ENCODE data around the gene LBX2. TPM values are rescaled to one million over a fixed set of nuclear protein-coding genes. Genes with fewer than 3 reads are reported as not detected.
A peak's percentile ranks its signal among the peaks of the same experiment; 100 is the strongest.

Gene LBX2
- total and polyA plus RNA-seq, 2 donors (not counting 1 experiment from before 2014, with no cell fraction given) = 0.52 to 3.0 TPM

DNA sequence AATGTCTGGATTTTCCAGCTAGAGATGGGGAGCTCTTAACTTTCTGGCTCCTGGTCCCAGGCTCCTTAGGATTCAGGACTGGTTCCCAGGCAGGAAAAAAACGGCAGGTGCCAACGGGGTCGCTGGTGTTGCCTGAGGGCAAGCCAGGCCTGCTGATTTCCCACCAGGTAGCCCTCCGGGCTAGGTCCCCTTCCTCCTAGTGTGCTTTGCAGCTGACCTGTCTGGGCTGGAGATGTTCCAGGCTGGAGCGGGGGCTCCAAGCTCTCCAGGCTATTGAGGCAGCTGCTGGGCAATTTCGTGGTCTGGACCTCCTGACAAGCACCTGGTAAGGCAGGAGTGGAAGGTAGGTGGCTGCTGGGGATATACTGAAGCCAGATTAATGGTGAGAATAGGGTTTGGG lies 24.9 kb downstream of the LBX2 start:
- TF ChIP-seq, protein P1, sequence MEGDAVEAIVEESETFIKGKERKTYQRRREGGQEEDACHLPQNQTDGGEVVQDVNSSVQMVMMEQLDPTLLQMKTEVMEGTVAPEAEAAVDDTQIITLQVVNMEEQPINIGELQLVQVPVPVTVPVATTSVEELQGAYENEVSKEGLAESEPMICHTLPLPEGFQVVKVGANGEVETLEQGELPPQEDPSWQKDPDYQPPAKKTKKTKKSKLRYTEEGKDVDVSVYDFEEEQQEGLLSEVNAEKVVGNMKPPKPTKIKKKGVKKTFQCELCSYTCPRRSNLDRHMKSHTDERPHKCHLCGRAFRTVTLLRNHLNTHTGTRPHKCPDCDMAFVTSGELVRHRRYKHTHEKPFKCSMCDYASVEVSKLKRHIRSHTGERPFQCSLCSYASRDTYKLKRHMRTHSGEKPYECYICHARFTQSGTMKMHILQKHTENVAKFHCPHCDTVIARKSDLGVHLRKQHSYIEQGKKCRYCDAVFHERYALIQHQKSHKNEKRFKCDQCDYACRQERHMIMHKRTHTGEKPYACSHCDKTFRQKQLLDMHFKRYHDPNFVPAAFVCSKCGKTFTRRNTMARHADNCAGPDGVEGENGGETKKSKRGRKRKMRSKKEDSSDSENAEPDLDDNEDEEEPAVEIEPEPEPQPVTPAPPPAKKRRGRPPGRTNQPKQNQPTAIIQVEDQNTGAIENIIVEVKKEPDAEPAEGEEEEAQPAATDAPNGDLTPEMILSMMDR (conservative IDR thresholded peaks at IDR 0.05 in 1 of 2, IDR thresholded peaks at IDR 0.05 in 1 of 2; ENCODE audit: low read depth in 1 of 2, low read length in 2 of 2) = no peak
- TF ChIP-seq EZH2 (IDR thresholded peaks at IDR 0.05; ENCODE audit: low read length, missing control alignments) = no peak
- Histone ChIP-seq H3K79me2 (ENCODE audit: control insufficient read depth, insufficient read depth, low read length) (no peaks in the 10 kb centered on the region), H3K9ac (ENCODE audit: insufficient read depth, low read length) (no peak overlapping the region), H3K4me3 (replicated peaks in 1 of 4; ENCODE audit: control extremely low read depth in 1 of 4, insufficient read depth in 1 of 4, low read depth in 3 of 4, low read length in 4 of 4) (no peak overlapping the region), H4K20me1 (ENCODE audit: control insufficient read depth, extremely low read depth, insufficient read depth, low read length) (no peaks in the 10 kb centered on the region), H3K36me3 (ENCODE audit: control insufficient read depth, insufficient read depth, low read length) (peaks cover 10% of the 10 kb centered on the region), H3K4me2 (ENCODE audit: extremely low read depth, insufficient read depth, low read length) (no peak overlapping the region), H3K4me1 (ENCODE audit: control insufficient read depth, extremely low read depth, insufficient read depth, low read length) (peaks cover 2% of the 10 kb centered on the region), H3K27ac (ENCODE audit: insufficient read depth, low read length) (no peak overlapping the region), H3K9me3 (ENCODE audit: control insufficient read depth, insufficient read depth, low read depth, low read length) (no peaks in the 10 kb centered on the region), H2AFZ (ENCODE audit: low read length) (no peak overlapping the region), H3K27me3 (ENCODE audit: control insufficient read depth, insufficient read depth, low read length) (no peaks in the 10 kb centered on the region)
- DNase-seq (ENCODE audit: low read depth in 2 of 2) = no peak

DNA sequence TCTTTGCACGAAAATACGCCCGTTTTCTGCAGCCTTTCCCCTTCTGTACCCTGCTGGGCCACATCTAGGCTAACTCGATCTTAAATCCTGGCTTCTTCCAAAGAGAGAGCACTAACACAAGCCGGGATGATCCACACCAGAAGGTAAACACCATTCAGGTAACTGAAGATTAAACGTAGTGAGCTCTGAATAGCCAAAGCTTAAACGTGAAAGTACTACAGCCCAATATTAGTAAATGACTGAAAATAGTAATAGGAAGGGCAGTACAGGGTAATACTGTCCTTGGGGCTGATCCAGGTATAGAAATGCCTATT lies 26.5 kb downstream of the LBX2 start:
- H3K4me3 ChIP-seq (replicated peaks in 1 of 4; ENCODE audit: control extremely low read depth in 1 of 4, insufficient read depth in 1 of 4, low read depth in 3 of 4, low read length in 4 of 4) = peak overlapping the region; percentile 42 to 89 (median 66)
- peak overlapping the region; percentile 76 for H3K9ac ChIP-seq (ENCODE audit: insufficient read depth, low read length)
- H3K4me2 ChIP-seq (ENCODE audit: extremely low read depth, insufficient read depth, low read length) = peak overlapping the region; percentile 92
- peaks cover 10% of the 10 kb centered on the region for H3K36me3 ChIP-seq (ENCODE audit: control insufficient read depth, insufficient read depth, low read length)
- peaks cover 2% of the 10 kb centered on the region for H3K4me1 ChIP-seq (ENCODE audit: control insufficient read depth, extremely low read depth, insufficient read depth, low read length)
- peak overlapping the region; percentile 71 for H3K27ac ChIP-seq (ENCODE audit: insufficient read depth, low read length)
- TF ChIP-seq EZH2 (IDR thresholded peaks at IDR 0.05; ENCODE audit: low read length, missing control alignments) = no peak
- TF ChIP-seq, protein P1 (conservative IDR thresholded peaks at IDR 0.05 in 1 of 2, IDR thresholded peaks at IDR 0.05 in 1 of 2; ENCODE audit: low read depth in 1 of 2, low read length in 2 of 2) = no peak
- no peaks in the 10 kb centered on the region for H3K79me2 ChIP-seq (ENCODE audit: control insufficient read depth, insufficient read depth, low read length)
- H3K9me3 ChIP-seq (ENCODE audit: control insufficient read depth, insufficient read depth, low read depth, low read length) = no peaks in the 10 kb centered on the region
- H4K20me1 ChIP-seq (ENCODE audit: control insufficient read depth, extremely low read depth, insufficient read depth, low read length) = no peaks in the 10 kb centered on the region
- peak overlapping the region; percentile 89 for H2AFZ ChIP-seq (ENCODE audit: low read length)
- H3K27me3 ChIP-seq (ENCODE audit: control insufficient read depth, insufficient read depth, low read length) = no peaks in the 10 kb centered on the region
- no peak for DNase-seq (ENCODE audit: low read depth in 2 of 2)

DNA sequence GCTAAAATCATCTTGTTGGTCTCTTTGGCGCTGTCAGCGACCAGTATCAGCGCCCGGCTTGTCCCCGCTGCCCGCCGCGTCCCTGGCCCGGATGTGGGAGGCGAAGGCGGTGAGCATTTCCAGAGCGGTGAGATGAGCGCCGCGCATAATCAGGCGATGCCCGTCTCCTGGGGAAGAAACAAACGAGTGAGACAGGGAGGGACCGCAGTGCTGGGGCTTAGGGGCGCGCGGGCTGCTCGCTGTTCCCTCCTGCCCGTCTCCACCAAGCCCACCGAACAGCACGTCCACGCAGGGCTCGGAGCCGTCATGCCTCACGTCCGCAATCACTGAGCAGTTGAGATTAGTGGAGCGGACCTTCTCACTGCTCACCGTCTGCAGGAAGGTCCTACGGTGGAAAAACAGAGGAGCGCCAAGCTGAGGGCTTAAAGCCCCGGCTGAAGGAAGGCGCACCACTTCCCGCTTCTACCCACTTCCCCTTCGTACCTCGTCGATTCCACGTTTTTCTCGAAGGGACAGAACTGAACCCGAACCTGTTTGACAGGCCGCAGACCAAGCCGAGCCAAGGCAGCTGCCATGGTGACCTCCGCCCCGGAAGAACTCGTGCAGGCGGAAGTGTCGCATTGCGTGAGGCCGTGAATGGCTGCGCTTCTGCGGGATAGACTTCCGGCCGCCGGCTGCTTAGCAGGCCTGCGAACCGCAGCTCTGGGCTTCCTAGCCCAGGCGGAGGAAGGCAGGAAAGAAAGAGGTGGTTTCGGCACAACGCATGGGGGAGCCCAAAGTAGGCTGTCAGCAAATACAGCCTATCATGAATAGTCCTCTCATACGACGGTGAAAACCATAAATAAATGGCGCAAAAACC lies 27.1 kb downstream of the LBX2 start, which contains the start of gene MRPL53:
Gene MRPL53 (minus strand): TSS at position 595 of the 859 bp plus-strand sequence. CDS start 20 bp downstream, at position 575.
- Histone ChIP-seq H3K27ac (ENCODE audit: insufficient read depth, low read length) (peak within 1 kb of the TSS; percentile 71), H3K4me1 (ENCODE audit: control insufficient read depth, extremely low read depth, insufficient read depth, low read length) (peaks cover 2% of the 10 kb centered on the region), H3K36me3 (ENCODE audit: control insufficient read depth, insufficient read depth, low read length) (peaks cover 10% of the 10 kb centered on the region), H3K9me3 (ENCODE audit: control insufficient read depth, insufficient read depth, low read depth, low read length) (no peaks in the 10 kb centered on the region), H3K9ac (ENCODE audit: insufficient read depth, low read length) (peak within 1 kb of the TSS; percentile 76), H3K4me2 (ENCODE audit: extremely low read depth, insufficient read depth, low read length) (peak within 1 kb of the TSS; percentile 92), H4K20me1 (ENCODE audit: control insufficient read depth, extremely low read depth, insufficient read depth, low read length) (no peaks in the 10 kb centered on the region), H3K4me3 (replicated peaks in 1 of 4; ENCODE audit: control extremely low read depth in 1 of 4, insufficient read depth in 1 of 4, low read depth in 3 of 4, low read length in 4 of 4) (peak within 1 kb of the TSS; percentile 42 to 89 (median 66)), H3K79me2 (ENCODE audit: control insufficient read depth, insufficient read depth, low read length) (no peaks in the 10 kb centered on the region), H2AFZ (ENCODE audit: low read length) (peak within 1 kb of the TSS; percentile 89), H3K27me3 (ENCODE audit: control insufficient read depth, insufficient read depth, low read length) (no peaks in the 10 kb centered on the region)
- DNase-seq (ENCODE audit: low read depth in 2 of 2) = peak; percentile 94 to 95
- no peak for TF ChIP-seq EZH2 (IDR thresholded peaks at IDR 0.05; ENCODE audit: low read length, missing control alignments)
- TF ChIP-seq, protein P1 (conservative IDR thresholded peaks at IDR 0.05 in 1 of 2, IDR thresholded peaks at IDR 0.05 in 1 of 2; ENCODE audit: low read depth in 1 of 2, low read length in 2 of 2) = no peak
